GF-D8 (cell line): Measurements from ENCODE around the gene RHBDD1.
A peak's percentile ranks its signal among the peaks of the same experiment; 100 is the strongest.
"Not testable (repeated sequence)": the region's sequence is repeated elsewhere in the genome, so short reads cannot be mapped to it uniquely, and the experiment has no call there.

Experiments
- DNase-seq: peaks from one replicate; lab custom pipeline; 2025; lab: John Stamatoyannopoulos, UW

RHBDD1 gene

GRCh38 chr2:226799976-226800940, 35.6 kb upstream of the RHBDD1 start:
- DNase-seq = no peak

- DNase-seq = no peak
Measured at GRCh38 chr2:226800941-226801784, 34.7 kb upstream of the RHBDD1 start.

- peak; percentile 33 for DNase-seq
Measured at GRCh38 chr2:226802573-226802972, 33.3 kb upstream of the RHBDD1 start.

- DNase-seq = no peak
Measured at GRCh38 chr2:226803410-226803809, 32.4 kb upstream of the RHBDD1 start.

- DNase-seq = no peak
Measured at GRCh38 chr2:226813148-226813701, 22.6 kb upstream of the RHBDD1 start.

- no peak for DNase-seq
Measured at GRCh38 chr2:226818930-226819329, 16.9 kb upstream of the RHBDD1 start.

GRCh38 chr2:226825056-226825455, 10.8 kb upstream of the RHBDD1 start:
- DNase-seq = no peak

- no peak for DNase-seq
Measured at GRCh38 chr2:226828191-226828590, 7.7 kb upstream of the RHBDD1 start.

GRCh38 chr2:226829721-226830631, 5.9 kb upstream of the RHBDD1 start:
- no peak for DNase-seq

GRCh38 chr2:226831266-226831665, 4.6 kb upstream of the RHBDD1 start:
- DNase-seq = no peak

- DNase-seq = no peak
Measured at GRCh38 chr2:226832061-226832460, 3.8 kb upstream of the RHBDD1 start.

- DNase-seq = not testable (repeated sequence)
Measured at GRCh38 chr2:226834880-226835279, 974 bp upstream of the RHBDD1 start.

GRCh38 chr2:226835420-226835795, 446 bp upstream of the RHBDD1 start:
- DNase-seq = no peak

- no peak for DNase-seq
Measured at GRCh38 chr2:226836548-226836885, 663 bp downstream of the RHBDD1 start.

GRCh38 chr2:226837334-226837733, 1.5 kb downstream of the RHBDD1 start:
- DNase-seq = peak; percentile 10

GRCh38 chr2:226837787-226838603, 2.1 kb downstream of the RHBDD1 start:
- DNase-seq = peak; percentile 27

- DNase-seq = no peak
Measured at GRCh38 chr2:226838722-226839121, 2.9 kb downstream of the RHBDD1 start.

GRCh38 chr2:226839161-226839560, 3.3 kb downstream of the RHBDD1 start:
- DNase-seq = no peak

- DNase-seq = no peak
Measured at GRCh38 chr2:226839951-226840350, 4.1 kb downstream of the RHBDD1 start.

- not testable (repeated sequence) for DNase-seq
Measured at GRCh38 chr2:226843001-226843400, 7.1 kb downstream of the RHBDD1 start.
